Neural crest cell (in vitro differentiated cells): Measurements from ENCODE around the gene UNC5B. TPM values are rescaled to one million over a fixed set of nuclear protein-coding genes. Genes with fewer than 3 reads are reported as not detected.

ENCODE experiments used
- DNase-seq: peaks from one replicate; pipeline ENCODE4 v3.0.0; 2021; ENCODE audit warnings: low read depth, mixed read lengths, low spot score
- H3K27ac Mint-ChIP-seq: one replicate; pipeline ENCODE4 v1.8.0; 2021; ENCODE audit warnings: mild to moderate bottlenecking, mixed read lengths; ENCODE audit not compliant: unreplicated experiment
- H3K27me3 Mint-ChIP-seq: 2 replicates; pipeline ENCODE4 v1.8.0; 2021; ENCODE audit warnings: low read depth, mild to moderate bottlenecking, mixed read lengths
- H3K36me3 Mint-ChIP-seq: 2 replicates; pipeline ENCODE4 v1.8.0; 2021; ENCODE audit warnings: low read depth, mild to moderate bottlenecking, mixed read lengths
- H3K4me1 Mint-ChIP-seq: 2 replicates; pipeline ENCODE4 v1.8.0; 2021; ENCODE audit warnings: mixed read lengths
- H3K4me3 Mint-ChIP-seq: one replicate; pipeline ENCODE4 v1.8.0; 2021; ENCODE audit warnings: mild to moderate bottlenecking, mixed read lengths
- H3K9me3 Mint-ChIP-seq: 2 replicates; pipeline ENCODE4 v1.8.0; 2021; ENCODE audit warnings: mixed read lengths
- total RNA-seq: library from RNA; stranded (reverse); gene quantifications from 2 replicates; pipeline ENCODE4 v1.2.1, GENCODE V29; 2021
- TF ChIP-seq, protein P1 (sequence below): fragments of 200-600 bp; sonication (generic); conservative IDR thresholded peaks from 2 replicates; pipeline ENCODE4 v1.5.0; 2021; ENCODE audit warnings: antibody characterized with exemption, mild to moderate bottlenecking

The UNC5B gene
- total RNA-seq, 1 donor from 2014 or later = 1.3 TPM

DNA sequence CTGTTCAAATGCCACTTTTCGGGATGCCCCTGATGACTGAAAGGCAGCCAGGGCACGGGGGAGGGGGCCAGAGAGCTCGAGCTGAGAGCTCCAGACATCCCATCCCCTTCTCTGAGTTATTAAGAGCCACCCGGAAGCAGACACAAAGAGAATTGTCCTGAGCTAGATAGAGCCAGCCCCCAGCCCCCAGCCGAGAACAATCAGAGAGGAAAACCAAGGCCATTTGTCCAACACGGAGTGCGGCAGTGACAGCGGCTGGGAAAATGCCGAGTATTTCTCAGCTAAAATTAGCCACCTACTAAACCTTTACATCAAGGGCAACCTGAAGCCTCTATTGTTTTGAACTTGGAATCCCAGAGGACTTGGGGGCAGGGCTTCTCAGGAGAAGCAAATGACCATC lies 51.0 kb downstream of the UNC5B start:
- peaks cover 15% of the 10 kb centered on the region for H3K27me3 Mint-ChIP-seq
- TF ChIP-seq, protein P1, sequence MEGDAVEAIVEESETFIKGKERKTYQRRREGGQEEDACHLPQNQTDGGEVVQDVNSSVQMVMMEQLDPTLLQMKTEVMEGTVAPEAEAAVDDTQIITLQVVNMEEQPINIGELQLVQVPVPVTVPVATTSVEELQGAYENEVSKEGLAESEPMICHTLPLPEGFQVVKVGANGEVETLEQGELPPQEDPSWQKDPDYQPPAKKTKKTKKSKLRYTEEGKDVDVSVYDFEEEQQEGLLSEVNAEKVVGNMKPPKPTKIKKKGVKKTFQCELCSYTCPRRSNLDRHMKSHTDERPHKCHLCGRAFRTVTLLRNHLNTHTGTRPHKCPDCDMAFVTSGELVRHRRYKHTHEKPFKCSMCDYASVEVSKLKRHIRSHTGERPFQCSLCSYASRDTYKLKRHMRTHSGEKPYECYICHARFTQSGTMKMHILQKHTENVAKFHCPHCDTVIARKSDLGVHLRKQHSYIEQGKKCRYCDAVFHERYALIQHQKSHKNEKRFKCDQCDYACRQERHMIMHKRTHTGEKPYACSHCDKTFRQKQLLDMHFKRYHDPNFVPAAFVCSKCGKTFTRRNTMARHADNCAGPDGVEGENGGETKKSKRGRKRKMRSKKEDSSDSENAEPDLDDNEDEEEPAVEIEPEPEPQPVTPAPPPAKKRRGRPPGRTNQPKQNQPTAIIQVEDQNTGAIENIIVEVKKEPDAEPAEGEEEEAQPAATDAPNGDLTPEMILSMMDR = no peak

DNA sequence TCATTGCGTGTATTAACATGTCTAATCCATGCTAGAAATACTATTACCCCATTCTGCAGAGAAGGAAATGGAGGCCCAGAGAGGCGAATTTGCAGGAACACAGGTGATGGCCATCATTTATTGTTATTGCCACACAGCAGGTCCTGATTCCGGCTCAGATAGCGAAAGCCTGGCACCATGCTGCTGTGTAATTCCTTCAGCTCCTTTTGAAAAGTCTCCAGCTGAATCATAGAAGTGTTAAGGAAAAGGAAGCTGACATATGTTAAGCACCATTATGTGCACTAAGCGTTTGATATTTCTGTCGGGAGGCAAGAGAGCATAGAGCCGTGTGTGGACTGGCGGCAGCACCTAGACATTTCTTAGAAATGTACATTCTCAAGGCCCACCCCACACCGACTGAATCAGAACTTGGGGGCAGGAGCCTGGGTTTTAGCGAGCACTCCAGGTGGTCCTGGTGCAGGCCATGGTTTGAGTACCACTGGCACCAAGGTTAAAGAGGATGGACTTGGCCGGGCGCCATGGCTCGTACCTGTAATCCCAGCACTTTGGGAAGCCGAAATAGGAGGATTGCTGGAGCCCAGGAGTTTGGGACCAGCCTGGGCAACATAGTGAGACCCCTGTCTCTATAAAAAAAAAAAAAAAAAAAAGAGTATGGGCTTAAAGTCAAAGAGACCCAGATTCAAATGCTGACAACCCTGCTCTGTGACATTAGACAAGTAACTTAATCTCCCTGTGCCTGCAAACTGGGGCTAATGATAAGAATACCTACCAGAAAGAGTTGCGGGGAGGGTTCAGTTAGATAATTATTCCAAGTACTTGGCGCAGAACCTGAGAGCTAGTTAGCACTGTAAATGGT lies 52.2 kb downstream of the UNC5B start:
- no peak overlapping the region for H3K4me3 Mint-ChIP-seq
- no peaks in the 10 kb centered on the region for H3K36me3 Mint-ChIP-seq
- peaks cover 15% of the 10 kb centered on the region for H3K27me3 Mint-ChIP-seq
- DNase-seq = no peak
- peaks cover 33% of the 10 kb centered on the region for H3K4me1 Mint-ChIP-seq
- TF ChIP-seq, protein P1 = no peak
- H3K9me3 Mint-ChIP-seq = no peaks in the 10 kb centered on the region
- no peak overlapping the region for H3K27ac Mint-ChIP-seq

More for the DNA sequence above, 51.0 kb downstream of the UNC5B start:
- H3K4me1 Mint-ChIP-seq = peaks cover 30% of the 10 kb centered on the region
- H3K36me3 Mint-ChIP-seq = no peaks in the 10 kb centered on the region
- no peak for DNase-seq
- peak overlapping the region; percentile 29 for H3K27ac Mint-ChIP-seq
- H3K9me3 Mint-ChIP-seq = no peaks in the 10 kb centered on the region
- no peak overlapping the region for H3K4me3 Mint-ChIP-seq

DNA sequence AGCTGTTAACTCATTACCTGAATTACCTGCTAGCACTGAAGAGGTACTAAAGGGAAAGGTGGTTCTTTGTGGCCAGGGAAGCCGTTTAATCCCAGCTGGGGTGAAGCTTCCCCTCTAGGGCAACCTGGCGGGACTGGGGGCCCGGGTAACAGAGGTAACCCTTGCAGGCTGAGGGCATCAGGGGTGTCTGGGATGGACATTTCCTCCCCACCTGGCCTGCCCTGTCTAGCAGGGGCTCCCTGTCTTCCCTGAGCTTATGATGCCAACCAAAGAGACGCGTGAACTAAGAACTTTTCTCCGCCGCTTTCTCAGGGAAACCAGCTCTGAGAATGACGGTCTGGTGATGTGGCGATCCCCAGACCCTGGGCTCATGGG lies 52.8 kb downstream of the UNC5B start:
- H3K4me1 Mint-ChIP-seq = peaks cover 36% of the 10 kb centered on the region

DNA sequence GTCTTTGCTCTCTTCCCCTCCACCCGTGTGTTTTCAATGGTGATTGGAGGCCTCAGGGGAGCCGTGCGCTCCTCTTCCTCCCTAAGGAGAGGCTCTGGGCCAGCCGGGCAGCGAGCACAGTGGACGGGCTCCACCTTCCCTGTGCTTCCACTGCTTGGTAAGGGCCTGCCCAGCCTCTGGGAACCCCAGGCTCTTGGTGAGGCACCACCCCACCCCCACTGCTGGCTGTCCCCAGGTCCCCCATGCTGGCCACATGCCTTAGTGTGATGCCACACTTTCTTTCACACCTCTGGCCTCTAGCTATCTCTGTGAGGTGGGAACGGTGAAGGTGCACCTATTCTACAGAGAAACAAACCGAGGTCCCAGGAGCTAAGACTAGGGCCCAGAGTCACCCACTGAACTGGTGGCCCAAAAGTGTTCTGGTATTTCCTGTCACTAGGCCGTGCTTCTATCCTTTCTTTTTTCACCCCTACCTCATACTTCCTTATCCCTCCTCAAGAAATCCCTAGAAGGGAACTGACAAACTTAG lies 53.3 kb downstream of the UNC5B start:
- Mint-ChIP-seq H3K36me3 (no peaks in the 10 kb centered on the region), H3K27me3 (peaks cover 15% of the 10 kb centered on the region), H3K4me1 (peaks cover 36% of the 10 kb centered on the region), H3K27ac (no peak overlapping the region), H3K9me3 (no peaks in the 10 kb centered on the region), H3K4me3 (no peak overlapping the region)
- TF ChIP-seq, protein P1 = no peak
- no peak for DNase-seq

More for the DNA sequence above, 52.8 kb downstream of the UNC5B start:
- DNase-seq = no peak
- H3K9me3 Mint-ChIP-seq = no peaks in the 10 kb centered on the region
- TF ChIP-seq, protein P1 = no peak
- peaks cover 15% of the 10 kb centered on the region for H3K27me3 Mint-ChIP-seq
- H3K36me3 Mint-ChIP-seq = no peaks in the 10 kb centered on the region
- H3K27ac Mint-ChIP-seq = no peak overlapping the region
- H3K4me3 Mint-ChIP-seq = no peak overlapping the region

DNA sequence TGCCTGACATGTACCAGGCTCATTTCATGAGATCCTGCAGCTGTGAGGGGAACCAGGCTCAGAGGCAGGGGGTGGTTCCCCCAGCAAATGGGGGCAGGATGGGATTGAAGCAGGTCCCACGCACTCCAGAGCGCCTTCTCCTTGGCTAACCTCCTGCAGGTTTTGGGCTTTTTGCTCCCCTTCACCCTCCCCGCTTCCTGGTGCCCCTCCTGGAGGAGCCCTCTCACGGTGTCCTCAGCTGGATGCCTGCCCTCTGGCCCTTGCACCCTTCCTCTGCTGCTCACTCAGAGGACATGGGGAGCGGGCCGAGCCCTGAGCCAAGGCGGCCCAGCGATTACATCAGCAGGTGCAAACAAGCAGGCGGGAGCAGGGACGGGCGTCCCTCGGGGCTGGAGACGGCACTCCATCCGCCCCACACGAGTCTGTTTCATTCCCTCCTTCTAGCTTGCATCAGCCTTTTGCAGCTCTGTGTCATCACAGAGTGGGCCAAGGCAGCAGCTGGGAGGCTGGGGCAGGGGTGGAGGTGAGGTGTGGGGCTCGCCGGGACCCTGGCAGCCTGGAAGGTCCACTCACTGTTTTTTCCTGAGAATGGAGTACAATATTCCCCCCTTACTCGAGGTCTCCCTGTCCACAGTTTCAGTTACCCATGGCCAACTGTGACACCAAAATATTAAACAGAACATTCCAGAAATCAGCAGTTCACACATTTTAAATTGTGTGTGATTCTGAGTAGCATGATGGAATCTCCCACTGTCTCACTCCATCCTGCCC lies 54.0 kb downstream of the UNC5B start:
- TF ChIP-seq, protein P1 = no peak
- peaks cover 35% of the 10 kb centered on the region for H3K4me1 Mint-ChIP-seq
- H3K9me3 Mint-ChIP-seq = no peaks in the 10 kb centered on the region
- H3K4me3 Mint-ChIP-seq = no peak overlapping the region
- H3K27ac Mint-ChIP-seq = no peak overlapping the region
- H3K36me3 Mint-ChIP-seq = no peaks in the 10 kb centered on the region
- no peak for DNase-seq
- H3K27me3 Mint-ChIP-seq = peaks cover 13% of the 10 kb centered on the region
